GM18517 (cell line): ENCODE data around the gene TRAF2.
"Not testable (repeated sequence)": the region's sequence is repeated elsewhere in the genome, so short reads cannot be mapped to it uniquely, and the experiment has no call there.

Experiments used
- ATAC-seq: cut with Tn5 transposase; IDR thresholded peaks from one replicate; pipeline ENCODE4 v1.9.1; 2021; ENCODE audit warnings: mild to moderate bottlenecking, moderate library complexity; ENCODE audit not compliant: unreplicated experiment

TRAF2 gene

DNA sequence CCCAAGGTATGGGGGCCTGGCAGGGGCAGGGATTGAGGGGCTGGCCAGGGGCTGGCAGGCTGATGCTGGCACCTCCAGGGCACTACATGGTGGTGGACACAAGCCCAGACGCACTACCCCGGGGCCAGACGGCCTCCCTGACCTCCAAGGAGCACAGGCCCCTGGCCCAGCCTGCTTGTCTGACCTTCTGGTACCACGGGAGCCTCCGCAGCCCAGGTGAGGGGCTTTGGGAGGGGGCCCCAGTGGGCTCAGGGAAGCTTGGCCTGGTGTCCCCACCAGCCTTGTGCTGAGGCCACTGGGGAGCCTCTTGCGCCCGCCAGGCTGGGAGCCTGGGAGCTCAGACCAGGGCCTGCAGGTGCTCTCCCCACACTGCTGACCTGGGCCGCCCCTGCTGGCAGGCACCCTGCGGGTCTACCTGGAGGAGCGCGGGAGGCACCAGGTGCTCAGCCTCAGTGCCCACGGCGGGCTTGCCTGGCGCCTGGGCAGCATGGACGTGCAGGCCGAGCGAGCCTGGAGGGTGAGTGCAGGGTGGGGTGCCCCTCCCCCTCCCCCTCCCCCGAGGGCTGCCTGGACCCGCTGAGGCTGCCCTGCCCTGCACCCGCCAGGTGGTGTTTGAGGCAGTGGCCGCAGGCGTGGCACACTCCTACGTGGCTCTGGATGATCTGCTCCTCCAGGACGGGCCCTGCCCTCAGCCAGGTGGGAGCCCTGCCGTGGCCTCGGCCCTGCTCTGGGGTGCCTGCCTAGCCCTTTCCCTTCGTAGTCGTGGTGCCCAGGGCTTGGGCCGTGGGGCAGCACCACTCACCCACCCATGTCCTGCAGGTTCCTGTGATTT is 28.5 kb upstream of the TRAF2 start:
- ATAC-seq: no peak

DNA sequence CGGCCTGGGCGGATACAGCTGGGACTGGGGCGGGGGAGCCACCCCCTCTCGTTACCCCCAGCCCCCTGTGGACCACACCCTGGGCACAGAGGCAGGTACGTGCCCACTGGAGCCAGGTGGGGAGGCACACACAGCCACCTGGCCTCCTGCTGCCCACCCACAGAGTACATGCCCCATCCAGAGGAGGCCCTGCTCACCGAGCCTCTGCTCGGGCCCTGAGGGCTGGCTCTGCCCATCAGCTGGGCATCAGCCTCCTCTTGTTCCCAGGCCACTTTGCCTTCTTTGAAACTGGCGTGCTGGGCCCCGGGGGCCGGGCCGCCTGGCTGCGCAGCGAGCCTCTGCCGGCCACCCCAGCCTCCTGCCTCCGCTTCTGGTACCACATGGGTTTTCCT is 27.9 kb upstream of the TRAF2 start:
- ATAC-seq: no peak

DNA sequence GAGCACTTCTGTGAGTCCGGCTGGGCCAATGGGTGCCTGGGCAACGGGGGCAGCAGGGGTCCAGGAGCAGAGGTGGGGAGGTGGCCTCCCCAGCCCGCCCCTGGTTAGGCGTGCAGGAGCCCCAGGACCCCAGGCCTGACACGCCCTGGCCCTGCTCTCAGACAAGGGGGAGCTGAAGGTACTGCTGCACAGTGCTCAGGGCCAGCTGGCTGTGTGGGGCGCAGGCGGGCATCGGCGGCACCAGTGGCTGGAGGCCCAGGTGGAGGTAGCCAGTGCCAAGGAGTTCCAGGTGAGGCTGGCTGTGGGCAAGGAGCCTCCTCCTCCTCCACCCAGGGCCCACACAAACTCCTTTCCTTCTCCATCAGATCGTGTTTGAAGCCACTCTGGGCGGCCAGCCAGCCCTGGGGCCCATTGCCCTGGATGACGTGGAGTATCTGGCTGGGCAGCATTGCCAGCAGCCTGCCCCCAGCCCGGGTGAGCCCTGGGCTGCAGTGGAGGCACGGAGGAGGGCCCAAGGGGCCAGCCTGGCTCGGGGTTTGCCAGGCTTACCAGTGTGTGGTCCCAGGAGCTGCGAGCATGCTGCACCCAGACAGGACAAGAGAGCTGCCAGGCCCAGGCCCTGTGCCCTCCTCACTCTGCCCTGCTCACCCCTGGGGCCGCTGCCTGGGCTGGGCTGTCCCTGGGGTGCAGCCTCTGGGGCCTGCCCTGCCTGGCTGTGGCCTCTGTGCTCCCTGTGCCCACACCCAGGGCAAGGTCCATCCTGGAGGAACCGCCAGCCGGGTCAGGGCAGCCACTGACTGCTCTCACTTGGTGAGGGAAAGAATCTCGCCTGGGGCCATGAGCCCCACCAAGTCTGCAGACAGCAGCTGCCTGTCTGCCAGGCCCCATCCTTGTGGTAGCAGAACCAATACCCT is 27.2 kb upstream of the TRAF2 start:
- ATAC-seq: no peak

DNA sequence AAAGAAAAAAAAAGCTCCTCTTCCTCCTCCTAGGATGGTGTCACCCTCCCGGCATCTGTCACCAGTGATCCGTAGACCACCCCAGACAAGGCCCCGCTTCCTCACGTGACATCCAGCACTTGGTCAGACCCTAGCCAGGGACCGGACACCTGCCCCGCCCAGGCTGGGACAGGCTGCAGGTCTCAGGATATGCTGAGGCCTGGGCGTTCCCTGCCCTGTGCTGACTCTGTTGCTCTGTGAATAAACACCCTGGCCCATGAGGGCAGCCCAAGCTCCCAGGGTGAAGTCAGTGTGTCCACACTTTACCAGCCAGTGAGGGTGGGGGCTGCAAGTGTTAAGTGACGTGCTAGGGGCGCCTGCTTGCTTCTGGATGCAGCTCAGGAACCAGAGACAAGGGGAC is 25.8 kb upstream of the TRAF2 start:
- ATAC-seq: no peak

DNA sequence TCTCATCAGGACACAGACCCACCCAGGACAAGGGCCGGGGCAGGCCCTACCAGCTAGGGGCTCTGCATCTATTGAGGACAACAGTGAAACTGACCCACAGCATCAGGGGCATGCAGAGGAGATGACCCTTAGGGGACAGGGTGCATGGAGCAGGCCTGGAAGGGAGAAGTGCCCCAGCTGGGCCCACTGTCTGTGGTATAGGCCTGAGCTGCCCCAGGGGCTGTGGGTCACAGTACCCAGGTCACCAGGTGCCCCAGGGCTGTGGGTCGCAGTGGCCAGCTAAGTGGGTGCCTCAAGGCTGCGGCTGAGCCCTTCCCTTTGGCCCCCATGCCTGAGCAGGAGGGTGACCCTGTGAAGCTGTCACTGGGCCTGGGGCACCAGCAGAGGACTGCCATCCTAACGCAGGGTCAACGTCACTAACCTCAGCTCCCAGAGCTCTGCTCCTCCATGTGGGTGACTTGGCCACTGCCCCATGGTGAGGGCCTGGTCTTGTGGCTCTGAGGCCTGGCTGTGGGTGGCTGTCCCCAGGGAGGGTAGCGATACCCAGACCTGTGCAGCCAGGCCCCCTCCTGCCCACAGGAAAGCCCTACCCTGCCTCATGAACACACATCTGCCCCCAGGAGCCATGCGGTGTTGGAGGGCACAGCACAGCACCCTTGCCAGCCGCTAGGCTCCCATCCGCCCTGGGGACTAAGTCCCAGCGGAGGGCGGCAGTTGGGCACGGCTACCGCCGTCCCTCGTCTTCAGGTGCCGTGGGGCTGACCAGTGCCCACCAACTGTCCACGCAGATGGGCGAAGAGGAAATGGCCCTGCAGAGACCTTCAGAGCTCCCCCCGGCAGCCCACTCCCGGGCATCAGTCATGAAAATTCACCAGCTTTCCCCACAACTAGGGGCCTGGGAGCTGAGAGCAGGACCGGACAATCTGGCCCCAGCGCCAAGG is 25.1 kb upstream of the TRAF2 start:
- ATAC-seq: no peak

DNA sequence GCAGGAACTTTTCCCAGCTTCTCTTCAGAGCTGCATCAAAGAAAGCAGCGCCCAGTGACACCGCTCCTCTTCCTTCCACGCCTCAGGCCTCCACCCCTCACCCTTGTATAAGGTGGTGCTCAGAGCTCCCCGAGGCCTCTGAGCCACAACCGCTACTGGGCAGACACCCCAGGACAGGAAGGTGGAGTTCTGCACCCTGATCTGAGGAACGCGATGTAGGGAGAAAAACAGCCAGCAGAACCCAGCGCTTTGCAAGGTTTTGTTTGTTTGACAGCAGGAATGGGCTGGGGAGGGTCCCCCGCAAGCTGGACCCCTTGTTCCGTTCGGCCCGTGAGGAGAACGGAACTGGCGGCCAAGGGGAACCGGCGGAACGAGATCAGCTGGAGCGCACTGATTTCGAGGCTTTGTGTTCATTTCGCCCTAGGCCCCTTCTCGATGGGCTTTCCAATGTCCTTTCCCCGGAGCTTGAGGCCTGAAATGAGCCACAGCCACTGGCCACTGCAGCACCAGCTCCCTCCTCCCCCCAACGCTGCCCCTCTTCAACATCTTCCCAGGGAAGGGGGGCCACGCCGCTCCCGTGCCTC is 24.4 kb upstream of the TRAF2 start:
- ATAC-seq: no peak

DNA sequence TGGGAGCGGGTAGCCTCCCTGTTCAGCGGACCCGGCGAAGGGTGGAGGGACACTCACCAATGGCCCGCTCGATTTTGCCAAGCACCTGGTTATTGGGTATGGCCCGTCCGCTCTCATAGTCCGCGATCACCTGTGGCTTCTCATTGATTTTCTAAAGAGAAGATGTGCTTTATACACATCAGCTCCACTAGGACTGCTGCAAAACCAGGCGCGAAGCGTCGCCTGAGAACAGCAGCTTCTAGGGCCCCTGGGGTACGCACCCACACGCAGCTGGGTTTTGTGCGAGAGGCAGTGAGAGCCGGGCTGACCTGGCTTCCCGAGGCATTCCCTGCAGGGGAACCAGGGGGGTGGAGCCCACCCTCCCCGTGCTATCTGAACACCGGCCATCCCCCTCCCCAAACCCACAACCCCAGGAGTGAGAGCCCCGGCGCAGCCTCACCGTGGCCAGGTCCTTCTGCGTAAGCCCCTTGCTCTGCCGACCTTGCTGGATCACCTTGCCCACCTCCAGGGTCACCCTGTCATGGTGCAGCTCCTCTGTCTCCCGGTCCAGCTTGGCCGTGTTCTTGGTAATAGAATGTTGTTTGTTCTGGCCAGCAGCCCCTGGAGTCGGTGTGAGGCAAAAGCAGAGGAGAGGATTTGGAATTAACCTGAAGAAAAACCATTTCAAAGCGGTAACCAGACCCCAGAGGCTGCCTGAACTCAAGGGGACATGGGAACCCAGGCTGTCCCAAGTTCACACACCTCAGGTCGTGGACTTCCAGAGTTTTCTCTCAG is 23.3 kb upstream of the TRAF2 start:
- no peak for ATAC-seq

DNA sequence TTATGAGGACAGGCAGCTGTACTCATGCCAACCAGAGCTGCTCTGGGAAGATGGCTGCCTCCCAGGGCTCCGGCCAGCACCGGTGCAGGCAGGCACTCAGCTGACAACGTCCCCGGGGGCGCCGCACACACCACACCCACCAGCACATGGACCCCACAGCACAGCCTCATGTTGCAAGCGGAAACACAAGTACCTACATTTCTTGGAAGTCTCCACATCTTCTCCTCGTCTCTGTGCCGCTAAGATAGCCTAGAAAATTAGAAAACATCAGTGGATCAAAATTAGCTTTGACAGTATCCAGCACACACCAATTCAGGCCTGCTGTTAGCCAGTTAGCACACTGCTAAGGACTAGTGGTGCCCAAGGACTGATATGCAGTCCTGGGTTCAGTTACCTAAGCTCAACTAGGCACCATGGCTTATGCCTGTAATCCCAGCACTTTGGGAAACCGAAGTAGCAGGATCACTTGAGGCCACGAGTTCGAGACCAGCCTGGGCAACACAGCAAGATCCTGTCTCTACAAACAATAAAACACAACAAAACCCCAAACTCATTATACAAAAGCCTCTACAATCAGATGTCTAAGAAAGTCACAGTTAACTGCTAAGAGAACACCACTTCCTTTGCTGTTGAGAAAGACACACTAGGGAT is 22.6 kb upstream of the TRAF2 start:
- ATAC-seq: no peak

DNA sequence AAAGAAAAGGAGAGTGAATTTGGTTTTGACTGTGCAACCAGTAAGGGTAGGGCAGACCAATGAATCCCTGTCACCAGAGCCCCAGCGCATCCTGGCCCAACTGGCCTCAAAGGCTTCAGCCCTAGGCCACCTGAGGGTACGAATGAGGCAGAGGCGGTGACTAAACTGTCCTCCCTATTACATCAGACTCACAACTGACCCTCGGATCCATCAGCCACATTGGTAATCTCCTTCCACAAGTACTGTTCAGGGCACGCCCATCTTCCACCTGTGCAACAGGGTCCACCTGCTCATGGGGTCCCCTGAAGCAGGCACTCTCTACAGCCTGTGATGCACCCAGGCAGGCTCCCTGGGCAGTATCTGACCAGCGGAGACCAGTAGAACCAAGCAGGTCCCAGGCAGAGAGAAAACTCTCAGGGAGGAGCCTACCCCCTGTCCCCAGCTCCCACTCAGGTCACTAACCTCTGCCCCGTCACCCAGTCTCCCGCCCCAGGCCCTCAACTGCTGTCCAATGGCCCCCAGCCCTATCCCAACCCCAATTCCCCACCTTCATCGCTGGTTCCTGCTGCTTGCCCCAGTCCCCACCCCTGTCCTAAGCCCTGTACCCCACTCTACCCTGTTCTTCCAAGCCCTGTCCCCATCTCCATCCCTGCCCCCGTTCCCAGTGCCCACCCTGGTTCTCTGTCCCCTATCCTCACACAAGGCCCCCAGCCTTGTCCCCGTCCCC is 21.1 kb upstream of the TRAF2 start:
- no peak for ATAC-seq

DNA sequence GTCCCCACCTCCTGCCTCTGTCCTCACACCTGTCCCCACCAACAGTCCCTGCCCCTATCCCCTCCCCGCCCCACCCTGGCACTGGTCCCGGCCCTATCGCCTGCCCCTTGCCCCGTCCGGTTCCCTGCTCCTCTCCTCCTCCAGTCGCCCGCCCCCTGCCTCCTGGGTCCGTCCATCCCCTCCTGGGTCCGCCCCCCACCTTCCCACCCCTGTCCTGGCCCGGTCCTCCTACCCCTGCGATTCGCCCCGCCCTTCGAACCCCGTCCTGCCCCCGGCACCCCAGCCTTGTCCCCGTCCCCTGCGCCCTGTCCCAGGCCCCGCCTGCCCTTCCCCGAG is 20.6 kb upstream of the TRAF2 start:
- ATAC-seq: no peak

DNA sequence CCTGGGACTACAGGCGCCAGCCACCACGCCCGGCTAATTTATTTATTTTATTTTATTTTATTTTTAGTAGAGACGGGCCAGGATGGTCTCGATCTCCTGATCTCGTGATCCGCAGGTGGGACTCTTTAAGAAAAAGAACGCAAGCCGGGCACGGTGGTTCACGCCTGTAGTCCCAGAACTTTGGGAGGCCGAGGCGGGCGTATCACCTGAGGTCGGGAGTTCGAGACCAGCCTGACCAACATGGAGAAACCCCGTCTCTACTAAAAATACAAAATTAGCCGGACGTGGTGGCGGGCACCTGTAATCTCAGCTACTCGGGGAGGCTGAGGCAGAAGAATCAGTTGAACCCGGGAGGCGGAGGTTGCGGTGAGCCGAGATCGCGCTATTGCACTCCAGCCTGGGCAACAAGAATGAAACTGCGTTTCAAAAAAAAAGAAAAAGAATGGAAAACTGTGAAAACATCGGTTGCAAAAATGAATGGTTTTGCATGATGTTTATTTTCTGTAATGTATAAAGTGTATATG is 19.4 kb upstream of the TRAF2 start:
- not testable (repeated sequence) for ATAC-seq

DNA sequence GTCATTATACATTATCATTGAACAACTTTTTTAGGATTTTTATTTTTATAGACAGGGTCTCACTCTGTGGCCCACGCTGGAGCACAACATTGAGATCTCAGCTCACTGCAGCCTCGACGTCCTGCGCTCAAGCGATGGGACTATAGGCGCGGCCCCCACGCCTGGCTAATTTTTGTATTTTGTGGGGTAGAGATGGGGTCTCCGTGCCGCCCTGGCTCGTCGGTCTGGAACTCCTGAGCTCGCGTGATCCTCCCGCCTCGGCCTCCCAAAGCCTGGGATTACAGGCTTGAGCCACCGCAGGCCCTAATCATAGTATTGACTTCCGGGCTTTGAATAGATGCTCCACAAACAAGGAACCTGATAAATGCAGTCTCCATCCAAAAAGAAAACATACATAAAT is 18.8 kb upstream of the TRAF2 start:
- ATAC-seq: no peak

DNA sequence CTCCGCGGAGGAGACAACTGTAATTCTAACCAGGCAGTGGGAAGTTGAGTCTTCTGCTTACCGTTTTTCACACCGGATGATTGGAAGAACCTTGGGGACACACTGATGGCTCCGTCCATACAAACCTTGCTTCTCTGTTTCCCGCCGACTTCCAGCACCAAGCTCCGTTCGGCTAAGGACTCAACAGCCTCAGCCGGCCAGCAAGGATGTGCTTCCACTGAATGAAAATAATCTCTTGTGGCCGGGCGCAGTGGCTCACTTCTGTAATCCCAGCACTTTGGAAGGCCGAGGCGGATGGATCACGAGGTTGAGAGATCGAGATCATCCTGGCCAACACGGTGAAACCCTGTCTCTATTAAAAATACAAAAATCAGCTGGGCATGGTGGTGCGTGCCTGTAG is 18.4 kb upstream of the TRAF2 start:
- ATAC-seq: no peak

DNA sequence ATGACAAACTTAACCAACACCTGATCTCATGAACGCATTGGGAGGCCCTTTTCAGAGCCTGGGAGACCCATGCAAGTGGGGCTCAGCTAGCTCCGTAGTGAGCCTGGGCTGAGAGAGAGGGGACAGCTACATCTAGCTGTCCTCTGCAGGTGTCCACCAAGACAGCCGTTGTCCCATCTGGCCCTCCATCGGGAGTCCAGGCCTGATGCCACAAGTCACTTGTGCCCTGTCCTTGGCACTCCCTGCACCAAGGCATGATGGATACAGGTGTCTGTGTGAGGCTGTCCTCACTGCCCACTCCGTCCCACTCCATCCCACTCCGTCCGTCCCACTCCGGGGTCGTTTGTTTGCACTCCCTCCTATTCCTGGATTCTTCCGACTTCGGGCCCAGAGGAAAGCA is 17.7 kb upstream of the TRAF2 start:
- no peak for ATAC-seq

DNA sequence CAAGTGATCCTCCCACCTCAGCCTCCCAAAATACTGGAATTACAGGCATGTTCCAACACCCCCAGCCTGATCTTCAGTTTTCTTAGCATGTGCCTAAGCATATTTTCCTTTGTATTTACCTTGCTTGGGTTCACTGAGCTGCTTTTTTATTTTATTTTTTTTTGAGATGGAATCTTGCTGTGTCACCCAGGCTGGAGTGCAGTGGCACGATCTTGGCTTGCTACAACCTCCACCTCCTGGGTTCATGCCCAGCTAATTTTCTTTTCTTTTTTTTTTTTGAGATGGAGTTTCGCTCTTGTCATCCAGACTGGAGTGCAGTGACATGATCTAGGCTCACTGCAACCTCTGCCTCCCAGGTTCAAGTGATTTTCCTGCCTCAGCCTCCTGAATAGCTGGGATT is 16.7 kb upstream of the TRAF2 start:
- ATAC-seq: not testable (repeated sequence)

DNA sequence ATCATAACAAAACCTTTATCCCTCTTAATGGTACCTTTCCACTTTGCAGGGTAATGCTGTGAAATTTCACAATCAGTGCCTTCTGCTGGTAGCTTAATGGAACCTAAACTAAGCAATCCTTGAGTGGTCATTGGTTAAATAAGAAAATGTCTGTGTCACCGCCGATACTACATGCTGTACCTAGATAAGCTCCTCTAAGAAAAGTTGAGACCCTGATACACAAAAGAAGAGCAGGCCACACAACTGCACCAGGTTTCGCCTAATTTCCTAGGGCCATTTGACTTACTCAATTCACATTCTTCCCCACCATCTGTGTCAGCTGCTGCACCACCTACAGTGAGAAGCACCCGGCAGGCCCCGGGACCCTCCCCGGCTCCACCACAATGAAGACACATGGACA is 11.2 kb upstream of the TRAF2 start:
- ATAC-seq: no peak

DNA sequence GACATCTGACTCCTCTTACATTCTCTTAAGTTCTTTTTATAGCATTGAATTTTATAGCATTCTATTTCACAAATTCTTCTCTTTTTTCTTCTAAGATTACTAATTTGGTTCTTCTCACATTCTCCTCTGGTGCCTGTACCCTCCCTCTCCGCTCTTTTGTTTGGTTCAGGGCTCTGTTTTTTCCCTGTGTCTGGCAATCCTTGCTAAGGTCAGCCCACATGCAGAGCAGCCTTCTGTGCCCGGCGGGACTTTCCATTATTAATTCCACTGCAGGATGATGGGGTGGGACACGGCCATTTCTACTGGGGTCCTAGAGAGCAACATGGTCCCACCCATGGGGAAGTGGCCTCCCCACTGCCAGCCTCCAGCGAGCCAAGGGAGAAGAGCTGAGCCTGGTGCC is 9.8 kb upstream of the TRAF2 start:
- ATAC-seq: no peak

DNA sequence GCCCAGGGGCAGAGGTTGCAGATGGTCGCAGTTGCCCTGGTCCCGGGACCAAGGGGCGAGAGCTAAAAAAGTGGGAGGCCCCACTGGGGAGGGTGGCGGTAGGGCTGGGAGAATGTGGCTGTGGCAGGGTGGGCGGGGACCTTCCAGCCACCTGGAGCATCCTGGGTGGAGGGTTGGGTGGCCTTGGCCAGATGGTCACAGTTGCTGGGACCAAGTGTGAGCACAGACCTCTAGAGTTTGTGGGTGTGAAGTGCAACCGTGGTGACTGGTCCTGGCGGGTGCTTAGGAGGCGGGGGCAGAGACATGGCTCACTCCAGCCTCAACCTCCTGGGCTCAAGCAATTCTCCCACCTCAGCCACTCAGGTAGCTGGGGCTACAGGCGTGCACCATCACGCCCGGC is 5.7 kb upstream of the TRAF2 start:
- no peak for ATAC-seq

DNA sequence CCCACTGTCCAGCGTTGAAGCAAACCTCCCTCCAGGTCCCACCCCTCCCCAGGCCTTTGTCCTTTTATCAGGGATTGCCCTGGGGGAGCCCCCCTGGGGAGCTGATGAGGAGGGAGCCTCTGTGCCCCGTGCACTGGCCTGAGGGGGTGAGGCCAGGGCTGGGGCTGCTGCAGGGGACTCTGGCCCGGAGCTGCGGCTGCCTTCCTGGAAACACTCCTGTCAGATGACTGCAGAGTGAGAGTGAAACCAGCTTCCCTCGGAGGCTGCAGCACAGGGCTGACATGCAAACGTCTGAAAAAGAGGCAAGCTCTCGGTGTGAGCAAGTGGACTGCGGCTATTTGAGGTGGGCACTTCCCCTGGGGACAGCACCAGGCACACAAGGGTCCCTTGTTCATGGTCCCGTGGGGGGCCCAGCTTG is 4.6 kb upstream of the TRAF2 start:
- ATAC-seq: no peak
